Measurements from ENCODE around the gene MYOD1.

MYOD1 gene

DNA sequence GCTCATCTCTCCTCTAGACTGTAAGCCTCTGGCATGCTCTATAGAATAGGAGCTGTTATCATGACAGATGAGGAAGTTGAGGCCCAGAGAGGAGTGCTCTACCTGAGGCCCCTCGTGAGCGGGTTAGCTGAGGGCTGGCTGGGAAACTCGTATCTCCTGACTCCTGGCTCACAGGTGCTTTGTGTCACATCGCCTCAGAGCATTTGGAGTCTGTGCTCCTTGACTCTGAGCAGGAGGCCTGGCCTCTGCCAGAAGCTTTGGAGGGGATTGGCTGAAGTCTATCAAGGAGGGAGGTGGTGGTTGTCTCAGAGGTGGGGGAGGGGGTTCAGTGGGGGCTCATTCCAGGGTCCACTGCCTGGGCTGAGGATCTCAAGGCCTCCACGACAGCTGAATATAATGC lies 22.6 kb downstream of the MYOD1 start:
- H3K4me2 ChIP-seq (ENCODE audit: low read length): no peak overlapping the region
- H3K36me3 ChIP-seq (ENCODE audit: control insufficient read depth, low read length): no peaks in the 10 kb centered on the region
- TF ChIP-seq CTCF (IDR thresholded peaks at IDR 0.05; ENCODE audit: low read depth, low read length, poor library complexity, severe bottlenecking) (no peak), EZH2phosphoT487 (IDR thresholded peaks at IDR 0.05; ENCODE audit: borderline replicate concordance, low read length) (no peak)
- no peaks in the 10 kb centered on the region for H3K9me2 ChIP-seq (replicated peaks; ENCODE audit: control insufficient read depth, low read length)
- no peak overlapping the region for H3K27ac ChIP-seq (ENCODE audit: low read depth, low read length)
- H3K79me2 ChIP-seq (ENCODE audit: control insufficient read depth, low read length): no peaks in the 10 kb centered on the region
- peaks cover 4% of the 10 kb centered on the region; the same call in 1 of the 2 replicates for H3K27me3 ChIP-seq (ENCODE audit: control insufficient read depth, low read length)
- no peaks in the 10 kb centered on the region for H3K4me1 ChIP-seq (ENCODE audit: control insufficient read depth, low read length)
- H3F3A ChIP-seq (ENCODE audit: control insufficient read depth, insufficient read depth): no peaks in the 10 kb centered on the region
- H3K9me3 ChIP-seq (ENCODE audit: control insufficient read depth, insufficient read depth, low read length): no peaks in the 10 kb centered on the region
- no peak overlapping the region for H3K4me3 ChIP-seq (ENCODE audit: low read length)
- no peaks in the 10 kb centered on the region for H4K20me1 ChIP-seq (ENCODE audit: control insufficient read depth, insufficient read depth, low read depth, low read length)

GRCh38 chr11:17743026-17743807 lies 23.8 kb downstream of the MYOD1 start:
- no peak for TF ChIP-seq EZH2phosphoT487 (IDR thresholded peaks at IDR 0.05; ENCODE audit: borderline replicate concordance, low read length)
- no peak for TF ChIP-seq CTCF (IDR thresholded peaks at IDR 0.05; ENCODE audit: low read depth, low read length, poor library complexity, severe bottlenecking)
- Histone ChIP-seq H3K4me3 (ENCODE audit: low read length) (no peak overlapping the region), H3K4me2 (ENCODE audit: low read length) (no peak overlapping the region), H3K4me1 (ENCODE audit: control insufficient read depth, low read length) (no peaks in the 10 kb centered on the region), H3K9me3 (ENCODE audit: control insufficient read depth, insufficient read depth, low read length) (no peaks in the 10 kb centered on the region), H3K79me2 (ENCODE audit: control insufficient read depth, low read length) (no peaks in the 10 kb centered on the region), H3F3A (ENCODE audit: control insufficient read depth, insufficient read depth) (no peaks in the 10 kb centered on the region), H3K27ac (ENCODE audit: low read depth, low read length) (no peak overlapping the region), H3K9me2 (replicated peaks; ENCODE audit: control insufficient read depth, low read length) (no peaks in the 10 kb centered on the region), H3K36me3 (ENCODE audit: control insufficient read depth, low read length) (no peaks in the 10 kb centered on the region), H4K20me1 (ENCODE audit: control insufficient read depth, insufficient read depth, low read depth, low read length) (no peaks in the 10 kb centered on the region), H3K27me3 (ENCODE audit: control insufficient read depth, low read length) (peaks cover 4% of the 10 kb centered on the region; the same call in 1 of the 2 replicates)

DNA sequence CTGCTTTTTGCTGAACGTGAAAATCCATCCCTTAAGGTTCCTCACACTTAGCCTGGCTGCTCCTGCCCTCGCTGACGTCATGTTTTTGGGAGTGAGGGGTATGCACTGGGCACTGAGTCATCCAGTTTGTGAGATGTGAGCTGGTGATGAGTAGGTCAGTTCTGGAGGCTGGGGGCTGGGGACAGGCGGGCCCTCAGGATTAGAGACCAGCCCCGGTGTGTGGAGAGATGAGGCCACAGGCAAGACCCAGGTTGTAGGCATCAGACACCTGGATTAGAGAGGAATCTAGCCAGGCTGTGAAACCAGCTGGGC lies 24.4 kb downstream of the MYOD1 start:
- H3K9me3 ChIP-seq (ENCODE audit: control insufficient read depth, insufficient read depth, low read length): no peaks in the 10 kb centered on the region

More for the DNA sequence above, 24.4 kb downstream of the MYOD1 start:
- no peaks in the 10 kb centered on the region for H3K36me3 ChIP-seq (ENCODE audit: control insufficient read depth, low read length)
- H4K20me1 ChIP-seq (ENCODE audit: control insufficient read depth, insufficient read depth, low read depth, low read length): no peaks in the 10 kb centered on the region
- peaks cover 4% of the 10 kb centered on the region; the same call in 1 of the 2 replicates for H3K27me3 ChIP-seq (ENCODE audit: control insufficient read depth, low read length)
- H3F3A ChIP-seq (ENCODE audit: control insufficient read depth, insufficient read depth): no peaks in the 10 kb centered on the region
- H3K79me2 ChIP-seq (ENCODE audit: control insufficient read depth, low read length): no peaks in the 10 kb centered on the region
- no peaks in the 10 kb centered on the region for H3K4me1 ChIP-seq (ENCODE audit: control insufficient read depth, low read length)
- TF ChIP-seq EZH2phosphoT487 (IDR thresholded peaks at IDR 0.05; ENCODE audit: borderline replicate concordance, low read length) (no peak), CTCF (IDR thresholded peaks at IDR 0.05; ENCODE audit: low read depth, low read length, poor library complexity, severe bottlenecking) (no peak)
- no peak overlapping the region for H3K27ac ChIP-seq (ENCODE audit: low read depth, low read length)
- no peaks in the 10 kb centered on the region for H3K9me2 ChIP-seq (replicated peaks; ENCODE audit: control insufficient read depth, low read length)
- H3K4me2 ChIP-seq (ENCODE audit: low read length): no peak overlapping the region
- H3K4me3 ChIP-seq (ENCODE audit: low read length): no peak overlapping the region

Data from DOHH2 (cell line).